HG03565 (cell line): ENCODE measurements around the gene SASH1.

Source experiments
- ATAC-seq: cut with Tn5 transposase; IDR thresholded peaks from one replicate; pipeline ENCODE4 v1.9.1; 2021; ENCODE audit warnings: mild to moderate bottlenecking, moderate library complexity; ENCODE audit not compliant: unreplicated experiment

Gene SASH1

DNA sequence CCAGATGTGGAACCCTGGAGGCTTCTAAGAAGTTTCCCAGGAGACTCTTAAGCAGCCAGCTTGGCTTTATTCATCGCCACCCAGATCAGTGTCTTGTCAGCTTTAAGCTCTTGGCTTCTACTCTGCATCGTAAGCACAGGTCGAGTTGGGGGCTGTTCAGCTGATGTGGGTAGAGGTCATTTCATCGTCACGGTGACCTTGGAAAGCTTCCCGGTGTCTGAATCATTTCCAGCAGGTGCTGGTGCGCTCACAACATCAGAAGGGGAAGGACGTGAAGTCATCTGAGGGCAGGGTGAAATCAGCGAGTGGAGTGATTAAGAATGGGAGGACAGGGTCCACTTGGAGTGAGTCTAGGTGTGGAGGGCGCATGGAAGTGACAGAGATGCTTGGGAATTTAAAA, 112.6 kb downstream of the SASH1 start:
- ATAC-seq, result no peak

DNA sequence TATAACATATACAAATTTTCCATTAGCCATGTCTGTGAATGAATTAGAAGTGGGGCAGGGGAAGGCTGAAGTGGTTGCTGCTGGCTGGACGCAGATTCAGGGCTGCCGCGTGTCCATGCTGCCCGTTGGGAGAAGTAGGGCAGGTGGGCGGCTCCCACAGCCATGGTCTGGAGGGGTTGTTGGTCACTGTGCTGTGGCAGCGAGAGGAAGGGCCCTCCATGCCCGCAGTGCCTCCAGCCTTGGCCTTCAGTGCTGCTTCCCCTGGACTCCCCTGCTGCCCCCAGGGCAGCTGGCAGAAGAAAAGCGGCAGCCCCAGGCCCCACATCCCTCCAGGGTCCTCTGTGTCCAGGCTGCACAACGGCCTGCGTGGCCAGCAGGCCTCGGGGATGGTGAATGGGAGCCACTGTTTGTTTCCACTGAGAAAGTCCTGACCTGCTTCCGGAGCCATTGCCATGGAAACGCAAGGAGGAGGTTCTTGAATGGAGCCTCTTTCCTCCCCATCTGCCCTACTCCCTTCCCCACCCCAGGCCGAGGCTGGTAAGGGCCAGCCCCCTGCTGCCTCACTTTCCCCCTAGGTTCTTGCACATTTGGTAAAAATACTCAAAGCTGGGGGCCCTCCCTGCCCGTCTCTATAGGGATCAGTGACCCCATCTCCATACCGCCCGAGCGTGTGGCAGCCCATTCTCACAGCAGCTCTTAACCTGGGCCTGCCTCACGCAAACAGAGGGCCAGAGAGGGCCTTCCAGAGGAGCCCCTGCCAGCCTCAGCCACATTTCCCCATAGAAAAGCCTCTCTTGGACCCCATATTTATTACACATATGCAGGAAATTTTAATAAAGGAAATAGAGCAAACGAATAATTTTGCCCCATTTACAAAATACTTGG, 113.3 kb downstream of the SASH1 start:
- no peak for ATAC-seq

DNA sequence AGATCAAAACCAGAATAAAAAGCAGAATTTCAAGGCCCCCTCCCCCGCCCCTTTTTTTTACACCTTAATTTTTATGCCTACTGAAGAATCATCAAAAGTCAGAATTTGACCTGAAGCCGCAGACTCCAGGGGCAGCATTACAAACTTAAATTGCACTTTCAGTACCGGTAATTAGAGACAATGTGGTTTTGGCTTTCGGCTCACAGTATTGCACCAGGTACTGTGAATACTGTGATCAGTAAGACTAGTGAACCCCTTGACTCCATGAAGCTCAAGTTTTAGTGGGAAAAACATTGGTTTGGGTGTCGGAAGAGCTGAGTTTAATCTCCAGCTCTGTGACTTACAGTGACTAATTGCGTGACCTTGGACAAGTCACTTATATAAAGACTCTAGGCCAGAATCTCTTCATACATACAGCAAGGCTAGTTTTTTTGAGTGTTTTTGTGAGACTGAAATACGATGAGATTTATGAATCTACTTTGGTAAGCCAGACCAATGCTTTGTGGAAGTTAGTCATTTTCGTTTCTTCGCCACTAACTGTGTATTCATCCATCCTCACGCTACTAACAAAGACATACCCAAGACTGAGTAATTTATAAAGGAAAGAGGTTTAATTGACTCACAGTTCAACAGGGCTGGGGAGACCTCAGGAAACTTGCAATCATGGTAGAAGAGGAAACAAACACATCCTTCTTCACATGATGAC, 114.7 kb downstream of the SASH1 start:
- no peak for ATAC-seq

DNA sequence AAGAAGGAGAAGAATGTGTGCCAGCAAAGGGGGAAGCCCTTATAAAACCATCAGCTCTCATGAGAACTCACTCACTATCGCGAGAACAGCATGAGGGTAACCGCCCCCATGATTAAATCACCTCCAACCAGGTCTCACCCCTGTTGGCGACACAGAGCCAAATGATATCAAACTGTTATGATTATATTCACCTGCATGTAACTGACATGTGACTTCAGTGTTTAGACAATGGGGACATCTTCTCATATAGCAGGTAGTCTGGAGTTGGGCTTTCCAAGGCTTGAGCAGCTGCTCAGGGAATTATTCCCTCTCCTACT, 115.2 kb downstream of the SASH1 start:
- no peak for ATAC-seq

DNA sequence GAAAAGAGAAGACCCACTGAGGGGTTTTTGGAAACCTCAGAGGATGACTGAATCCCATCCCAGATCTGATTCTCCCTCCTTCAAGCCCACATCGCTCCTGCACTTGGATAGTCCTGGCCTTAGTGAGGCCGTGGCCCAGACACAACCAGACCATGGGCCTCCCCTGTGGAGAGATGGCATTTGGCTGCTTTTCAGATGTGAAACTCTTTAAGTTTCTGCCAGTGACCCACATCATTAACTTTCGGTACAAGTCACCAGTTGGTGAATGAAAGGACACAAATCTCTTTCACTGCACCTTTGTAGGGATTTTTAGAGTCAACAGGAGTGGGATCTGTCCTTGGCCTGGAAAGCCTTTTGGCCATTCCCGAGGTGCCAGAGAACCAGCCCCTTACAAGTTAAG, 116.6 kb downstream of the SASH1 start:
- ATAC-seq, result no peak

DNA sequence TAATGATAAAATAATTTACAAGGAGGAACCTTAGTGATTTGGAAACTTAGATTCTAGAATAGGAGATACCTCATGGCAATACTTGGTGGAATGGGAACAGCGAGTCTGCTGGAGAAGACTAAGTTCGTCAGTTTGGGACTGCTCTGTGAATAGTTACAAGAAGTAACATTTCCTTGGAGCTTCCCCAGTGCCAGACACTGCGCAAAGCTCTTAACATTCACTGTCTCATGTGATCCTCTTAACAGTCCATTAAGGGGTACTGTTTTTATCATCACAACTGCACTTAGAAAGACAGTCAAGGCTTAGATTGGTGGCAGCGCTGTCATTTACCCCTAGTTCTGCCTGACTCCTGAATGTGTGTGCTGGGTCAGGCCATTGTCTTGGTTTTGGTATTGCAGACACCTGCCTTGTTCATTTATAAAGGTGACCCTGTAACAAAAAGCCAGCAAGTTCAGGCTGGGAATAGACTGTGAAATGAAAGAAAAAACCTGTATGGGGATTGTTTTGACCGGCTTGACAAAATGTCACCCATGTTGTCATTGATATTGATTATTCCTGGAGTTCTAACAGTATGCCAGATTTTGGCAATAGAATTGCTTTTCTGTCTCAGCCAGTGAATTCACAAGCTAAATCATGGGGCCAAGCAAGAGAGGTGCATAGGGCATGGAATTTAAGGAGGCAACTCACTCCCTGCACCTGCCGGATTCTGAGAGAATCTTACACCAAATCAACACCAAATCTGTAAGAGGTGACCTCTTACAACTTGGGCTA, 118.4 kb downstream of the SASH1 start:
- no peak for ATAC-seq

DNA sequence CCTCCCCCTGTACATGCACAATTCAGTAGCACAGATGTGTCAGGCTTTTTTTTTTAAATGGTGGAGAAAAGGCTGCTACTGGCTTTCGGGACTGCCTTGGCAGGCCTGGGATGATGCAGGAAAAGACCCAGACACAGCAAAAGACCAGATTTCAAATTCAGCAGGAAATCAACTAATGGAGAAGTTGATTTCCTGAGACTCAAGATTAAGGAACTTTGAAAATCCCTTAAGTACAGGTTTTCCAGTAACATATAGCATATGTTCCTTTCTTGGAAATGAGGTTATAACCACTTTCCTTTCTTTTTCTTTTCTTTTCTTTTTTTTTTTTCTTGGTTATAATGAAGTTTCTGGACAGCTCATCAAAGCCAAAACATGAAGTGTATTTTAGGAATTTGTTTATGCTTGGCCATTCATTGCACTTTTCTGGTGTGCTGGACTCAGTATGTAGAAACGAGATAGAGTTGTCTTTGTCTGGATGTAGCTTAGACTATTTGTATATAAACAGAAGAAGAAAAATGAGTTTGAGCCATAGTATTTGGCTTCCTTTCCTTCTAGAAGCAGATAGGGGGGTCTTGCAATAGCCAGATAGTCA, 119.4 kb downstream of the SASH1 start:
- ATAC-seq, result no peak

DNA sequence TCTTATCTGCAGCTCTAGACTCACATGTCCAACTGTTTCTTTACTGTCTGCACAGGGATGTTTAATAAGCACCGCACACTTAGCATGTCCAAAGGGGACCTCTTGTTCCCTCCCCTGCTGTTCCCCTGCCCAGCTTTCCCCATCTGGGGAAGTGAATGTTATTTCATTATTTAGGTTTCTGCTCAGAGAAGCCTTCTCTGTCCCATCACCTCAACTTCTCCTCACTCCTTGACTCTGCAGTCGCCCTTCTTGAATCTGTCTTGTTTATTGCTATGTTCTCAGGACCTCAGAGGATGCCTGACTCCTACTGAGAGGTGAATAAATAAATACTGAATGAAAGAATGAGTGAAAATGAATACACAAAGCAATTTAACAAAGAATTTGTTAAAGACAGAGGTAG, 121.0 kb downstream of the SASH1 start:
- no peak for ATAC-seq

DNA sequence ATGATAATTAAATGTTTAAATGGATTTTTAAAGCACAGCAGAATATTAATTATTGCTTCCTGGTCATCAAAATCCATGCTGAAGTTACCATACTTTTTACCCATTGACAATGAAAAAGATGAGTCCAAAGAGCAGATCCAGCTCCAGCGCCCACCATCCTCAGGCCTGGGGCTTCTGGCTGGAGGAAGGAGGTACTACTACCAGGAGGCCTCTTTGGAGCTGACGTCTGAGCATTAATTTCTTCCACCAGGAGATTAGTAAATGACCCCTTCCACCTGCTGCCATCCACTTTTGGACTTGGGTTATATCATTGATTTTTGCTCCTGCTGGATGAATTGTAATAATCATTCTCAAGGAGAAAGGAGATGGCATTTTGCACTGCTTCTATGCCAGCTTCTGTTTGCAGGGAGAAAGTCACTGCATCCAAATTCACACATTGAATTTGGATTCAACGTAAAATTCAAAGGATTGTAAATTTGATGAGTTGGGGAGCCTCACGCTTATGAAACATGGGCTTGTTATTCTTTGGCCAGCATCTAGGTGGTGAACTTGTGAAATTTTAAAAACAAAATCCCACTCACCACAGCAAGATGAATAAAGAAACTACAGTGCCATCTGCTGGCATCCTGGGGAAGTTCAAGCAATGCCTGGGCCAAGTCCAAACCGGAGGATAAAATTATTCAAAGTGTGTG, 121.8 kb downstream of the SASH1 start:
- ATAC-seq, result peak; percentile 72

DNA sequence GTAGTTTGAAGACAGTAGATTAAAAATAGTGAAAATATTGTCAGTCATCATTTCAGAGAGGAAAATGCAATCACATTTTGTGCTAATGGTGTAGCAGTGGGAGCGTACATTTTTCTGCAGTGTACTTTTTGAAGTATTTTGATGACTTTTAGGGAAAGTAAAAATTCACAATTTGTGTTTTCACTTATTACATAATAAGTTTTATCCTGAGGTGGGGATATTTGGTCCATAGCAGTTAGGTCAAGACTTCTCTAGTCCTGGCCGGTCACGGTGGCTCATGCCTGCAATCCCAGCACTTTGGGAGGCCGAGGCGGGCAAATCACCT, 122.3 kb downstream of the SASH1 start:
- no peak for ATAC-seq

DNA sequence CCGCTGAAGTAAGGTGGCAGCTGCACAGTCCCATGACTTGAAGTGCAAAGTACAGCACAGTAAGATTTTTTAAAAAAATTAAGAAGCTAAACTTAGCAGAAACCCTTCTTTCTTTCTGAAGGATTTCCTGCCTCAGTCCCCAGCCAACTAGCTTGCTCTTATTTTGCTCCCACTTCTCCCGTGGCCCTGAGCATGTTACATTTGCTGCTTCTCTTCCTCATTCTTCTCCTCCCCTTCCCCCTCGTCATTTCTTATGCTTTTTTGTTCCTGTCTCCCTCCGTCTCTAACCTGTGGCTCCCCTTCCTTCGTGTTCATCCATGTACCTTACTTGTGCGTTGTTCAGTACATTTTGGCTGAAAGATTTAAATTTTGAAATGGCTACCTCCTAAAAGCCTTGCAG, 123.0 kb downstream of the SASH1 start:
- ATAC-seq, result no peak

DNA sequence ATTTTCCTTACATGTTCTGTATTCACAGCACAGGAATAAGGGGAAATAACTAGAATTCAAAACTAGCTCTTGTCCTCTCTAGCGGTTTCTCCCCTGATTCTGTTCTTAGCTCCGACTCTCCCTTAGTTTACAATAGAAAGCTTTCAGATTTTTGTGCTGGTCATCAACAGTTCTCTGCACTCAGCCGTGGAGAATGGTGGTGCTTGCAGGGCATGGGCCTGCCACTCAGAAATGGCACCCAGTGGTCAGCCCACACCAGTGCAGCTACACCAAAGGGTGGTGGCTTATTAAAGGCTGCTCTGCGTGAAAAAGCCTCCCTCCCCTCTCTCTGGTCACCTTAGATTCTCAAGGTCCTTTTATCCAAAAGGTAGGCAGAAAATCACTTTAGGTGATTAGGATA, 123.5 kb downstream of the SASH1 start:
- ATAC-seq, result no peak

DNA sequence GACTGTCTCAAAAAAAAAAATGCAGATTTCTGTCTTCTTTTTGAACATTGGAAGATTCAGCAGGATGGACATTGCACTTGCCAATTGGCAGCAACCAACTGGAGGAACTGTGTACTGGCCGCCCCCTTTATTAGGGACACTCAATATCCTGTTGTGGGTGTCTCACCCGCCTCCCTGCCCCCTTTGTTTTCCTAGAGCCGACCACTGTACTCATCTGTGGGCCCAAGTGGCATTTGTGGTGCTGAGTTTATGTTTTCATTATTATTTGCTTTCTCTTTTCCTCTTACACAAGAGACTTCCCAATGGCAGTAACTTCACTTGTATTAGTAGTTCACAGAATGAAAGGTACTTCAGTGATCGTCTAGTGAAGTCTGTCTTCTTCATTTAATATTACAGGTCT, 125.3 kb downstream of the SASH1 start:
- no peak for ATAC-seq

DNA sequence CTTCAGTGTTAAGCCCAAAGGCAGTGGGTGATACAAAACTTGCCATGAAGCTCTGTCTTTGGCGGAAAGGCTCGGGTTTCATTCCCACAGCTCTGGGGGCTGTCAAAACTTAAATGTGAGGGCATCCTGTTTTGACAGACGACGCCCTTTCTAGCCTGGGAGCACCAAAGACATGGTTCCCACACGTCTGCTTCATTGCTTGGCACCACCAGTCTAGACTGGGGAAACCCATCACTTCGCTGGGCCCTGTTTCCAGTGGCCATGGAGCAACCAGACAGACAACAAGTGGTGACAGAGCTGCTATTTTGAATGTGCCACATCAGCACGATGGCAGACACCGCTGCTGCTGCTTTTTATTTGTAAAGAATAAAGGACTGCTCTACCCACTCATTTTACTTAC, 127.5 kb downstream of the SASH1 start:
- ATAC-seq, result no peak

DNA sequence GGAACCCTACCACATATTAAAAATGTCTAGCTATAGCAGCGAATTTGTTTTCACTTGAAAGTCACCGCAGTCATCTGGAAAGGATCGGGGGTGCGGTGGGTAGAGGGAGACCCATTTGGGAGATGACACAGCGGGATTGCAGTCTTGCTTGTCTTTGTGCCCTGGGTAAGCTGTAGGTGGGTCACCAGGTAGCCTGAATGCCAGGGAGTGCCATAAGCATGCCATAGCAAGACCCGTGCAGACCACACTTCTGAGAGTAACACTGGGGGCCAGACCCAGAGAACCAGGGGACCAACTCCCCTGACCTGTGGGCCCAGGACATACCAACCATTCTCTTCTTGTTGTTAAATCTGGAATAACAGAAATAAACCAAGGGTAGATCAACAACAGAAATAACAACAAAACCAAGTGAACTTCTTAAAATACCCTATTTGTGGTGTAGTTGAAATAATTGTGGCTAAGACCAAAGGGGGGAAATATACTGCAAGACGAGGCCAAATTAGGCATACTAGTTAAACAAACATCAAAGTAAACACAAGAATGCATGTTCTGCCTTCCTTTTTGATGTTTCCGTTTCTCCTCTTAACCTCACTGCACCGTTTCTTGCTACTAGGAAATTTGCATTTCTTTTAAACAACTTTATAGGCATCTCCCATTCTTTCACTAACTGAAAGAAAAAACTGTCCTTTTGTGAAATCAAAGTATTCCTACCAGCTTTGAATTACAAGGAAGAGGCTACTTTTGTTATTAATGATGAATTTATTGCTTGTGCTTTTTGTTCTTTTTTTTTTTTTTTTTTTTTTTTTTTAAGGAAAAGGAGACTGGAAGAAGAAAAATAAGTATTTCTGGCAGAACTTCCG, 128.2 kb downstream of the SASH1 start:
- ATAC-seq, result no peak

DNA sequence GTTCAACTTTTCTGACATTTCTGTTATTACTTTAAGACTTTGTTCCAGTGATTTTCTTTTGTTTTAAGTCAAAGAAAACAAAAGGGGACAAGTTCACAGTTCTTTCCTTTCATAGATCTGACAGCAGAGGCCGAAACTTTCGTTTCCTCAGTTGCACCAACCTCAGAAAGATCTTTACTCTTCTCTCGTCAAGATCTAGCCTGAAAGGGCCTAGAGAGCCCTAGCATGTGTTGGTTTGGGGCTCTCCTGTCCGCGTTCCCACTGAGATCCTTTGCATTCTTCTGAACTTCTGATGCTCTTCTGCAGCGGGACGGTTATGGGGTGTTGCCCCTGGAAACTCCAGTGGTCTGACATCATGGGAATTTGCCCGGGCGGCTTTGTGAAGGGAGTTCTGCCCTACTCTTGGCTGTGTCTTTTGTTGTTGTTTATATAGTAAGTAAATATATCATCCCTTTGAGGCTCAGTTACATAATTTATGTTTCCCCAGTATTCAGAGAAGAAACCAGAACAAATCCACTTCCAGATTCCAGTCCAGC, 129.1 kb downstream of the SASH1 start:
- ATAC-seq, result no peak

DNA sequence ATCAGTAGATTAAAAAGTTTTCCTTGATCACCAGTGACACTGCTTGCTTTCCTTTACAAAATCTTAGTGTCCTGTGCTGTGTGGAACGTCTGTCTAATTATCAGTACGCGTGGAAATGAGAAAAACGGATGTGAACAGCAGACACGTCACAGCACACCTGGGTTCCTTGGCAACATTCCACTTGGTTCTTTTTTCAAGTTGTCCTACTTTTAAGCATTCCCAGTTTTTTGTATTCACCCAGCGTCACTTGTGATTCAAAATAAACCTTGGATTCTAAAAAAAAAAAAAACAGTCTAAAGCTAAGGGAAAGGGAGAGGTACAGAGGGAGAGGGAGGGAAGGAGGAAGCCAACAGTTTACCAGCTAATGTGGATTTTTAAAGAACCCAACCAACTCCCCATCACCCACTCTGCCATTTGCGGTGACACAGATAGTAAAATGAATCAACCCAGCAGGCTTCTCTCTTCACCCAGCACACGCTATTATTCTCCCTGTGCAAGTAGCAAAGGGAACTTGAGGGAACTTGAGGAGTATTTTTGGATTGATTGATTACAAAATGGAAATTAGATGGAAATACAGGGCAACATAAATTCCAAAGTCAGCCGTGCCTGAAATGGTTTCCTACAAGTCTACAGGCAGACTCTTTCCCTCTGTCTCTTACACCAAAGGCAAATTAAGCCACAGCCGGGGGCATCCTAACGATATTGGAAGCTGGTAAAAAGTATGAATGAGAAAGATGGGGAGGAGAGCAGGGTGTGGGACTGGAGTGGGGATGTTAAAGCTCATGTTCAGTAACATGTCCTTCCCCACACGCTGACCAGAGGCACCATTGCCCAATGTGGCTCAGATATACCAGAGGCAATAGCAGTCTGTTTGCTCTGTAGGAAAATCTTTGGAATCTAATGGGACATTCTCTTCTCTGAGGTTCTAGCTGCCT, 129.8 kb downstream of the SASH1 start:
- ATAC-seq, result no peak

DNA sequence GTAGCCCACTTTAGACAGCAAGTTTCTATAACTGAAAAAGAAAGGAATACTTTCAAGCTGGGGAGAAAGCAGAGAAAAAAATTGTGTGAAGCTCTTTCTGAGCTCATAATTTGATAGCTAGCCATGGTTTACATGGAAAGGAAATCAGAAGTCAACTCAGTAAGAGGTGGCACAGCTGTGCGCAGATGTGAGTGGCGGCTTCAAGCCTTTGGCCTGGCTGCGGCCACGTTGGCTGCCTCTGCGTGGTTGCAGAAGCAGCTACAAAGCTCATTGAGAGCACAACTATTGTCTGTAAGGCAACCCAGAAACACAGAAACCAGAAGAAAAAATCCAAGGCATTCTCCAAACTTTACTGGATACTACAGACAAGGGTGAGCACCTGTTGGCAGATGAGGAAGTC, 136.9 kb downstream of the SASH1 start:
- no peak for ATAC-seq

DNA sequence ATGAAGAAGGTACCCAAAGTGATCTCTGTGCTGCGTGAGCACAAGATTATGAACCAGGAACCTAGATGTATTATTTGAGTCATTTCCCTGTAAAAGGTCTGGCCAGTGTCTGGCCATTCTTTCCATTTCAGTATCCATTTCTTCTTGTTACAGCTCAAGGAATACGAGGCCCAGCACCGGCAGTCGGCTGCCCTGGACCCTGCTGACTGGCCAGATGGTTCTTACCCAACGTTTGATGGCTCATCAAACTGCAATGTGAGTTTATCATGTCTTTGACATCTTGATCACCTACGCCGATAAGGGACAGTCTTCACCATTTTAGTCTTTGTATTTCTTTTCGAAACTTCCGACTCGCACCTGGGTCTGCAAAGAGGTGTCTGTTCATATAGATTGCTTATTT, 144.8 kb downstream of the SASH1 start:
- no peak for ATAC-seq
